ENCODE results near the gene GIN1. TPM values are rescaled to one million over a fixed set of nuclear protein-coding genes. Genes with fewer than 3 reads are reported as not detected.

The GIN1 gene
- total and polyA plus RNA-seq, 2 experiments from 2014 or later: 5.8 to 9.6 TPM

DNA sequence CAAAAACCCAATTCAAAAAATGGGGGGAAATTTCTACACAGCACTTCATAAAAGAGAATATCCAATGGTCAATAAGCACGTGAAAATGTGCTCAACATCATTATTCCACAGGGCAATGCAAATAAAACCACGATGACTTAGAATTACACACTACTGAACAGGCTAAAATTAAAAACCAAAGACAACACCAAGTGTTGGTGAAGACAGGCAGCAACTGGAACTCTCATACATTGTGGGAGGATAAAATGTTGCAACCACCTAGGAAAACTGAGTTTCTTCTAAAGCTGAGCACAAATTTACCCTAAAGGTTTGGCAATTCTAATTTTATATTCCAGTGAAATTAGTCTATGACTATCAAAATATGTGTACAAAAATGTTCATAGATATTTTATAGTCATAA, 9.5 kb downstream of the GIN1 start:
- Histone ChIP-seq H3F3A (replicated peaks; ENCODE audit: low read depth) (no peaks in the 10 kb centered on the region), H3K27ac (ENCODE audit: low read depth) (no peak overlapping the region), H3K9me2 (ENCODE audit: insufficient read depth) (no peaks in the 10 kb centered on the region), H2AFZ (no peak overlapping the region), H3K36me3 (ENCODE audit: insufficient read depth) (no peaks in the 10 kb centered on the region), H3K4me3 (no peak overlapping the region), H3K4me1 (ENCODE audit: insufficient read depth) (peaks cover 19% of the 10 kb centered on the region), H3K4me2 (no peak overlapping the region), H3K27me3 (ENCODE audit: insufficient read depth) (no peaks in the 10 kb centered on the region), H4K20me1 (replicated peaks; ENCODE audit: insufficient read depth) (no peaks in the 10 kb centered on the region), H3K79me2 (replicated peaks; ENCODE audit: insufficient read depth) (peaks cover 21% of the 10 kb centered on the region)
- ATAC-seq (no peak), DNase-seq (ENCODE audit: low spot score) (no peak)
- peaks cover 20% of the 10 kb centered on the region for H3K4me1 Mint-ChIP-seq
- H3K27ac Mint-ChIP-seq: peak overlapping the region; percentile 79
- H3K9me3 Mint-ChIP-seq: no peaks in the 10 kb centered on the region
- H3K36me3 Mint-ChIP-seq (ENCODE audit: low read depth): 0 out of 3 replicates have a peak, but pooled peaks cover 2% of the 10 kb centered on the region
- TF ChIP-seq, protein P1, sequence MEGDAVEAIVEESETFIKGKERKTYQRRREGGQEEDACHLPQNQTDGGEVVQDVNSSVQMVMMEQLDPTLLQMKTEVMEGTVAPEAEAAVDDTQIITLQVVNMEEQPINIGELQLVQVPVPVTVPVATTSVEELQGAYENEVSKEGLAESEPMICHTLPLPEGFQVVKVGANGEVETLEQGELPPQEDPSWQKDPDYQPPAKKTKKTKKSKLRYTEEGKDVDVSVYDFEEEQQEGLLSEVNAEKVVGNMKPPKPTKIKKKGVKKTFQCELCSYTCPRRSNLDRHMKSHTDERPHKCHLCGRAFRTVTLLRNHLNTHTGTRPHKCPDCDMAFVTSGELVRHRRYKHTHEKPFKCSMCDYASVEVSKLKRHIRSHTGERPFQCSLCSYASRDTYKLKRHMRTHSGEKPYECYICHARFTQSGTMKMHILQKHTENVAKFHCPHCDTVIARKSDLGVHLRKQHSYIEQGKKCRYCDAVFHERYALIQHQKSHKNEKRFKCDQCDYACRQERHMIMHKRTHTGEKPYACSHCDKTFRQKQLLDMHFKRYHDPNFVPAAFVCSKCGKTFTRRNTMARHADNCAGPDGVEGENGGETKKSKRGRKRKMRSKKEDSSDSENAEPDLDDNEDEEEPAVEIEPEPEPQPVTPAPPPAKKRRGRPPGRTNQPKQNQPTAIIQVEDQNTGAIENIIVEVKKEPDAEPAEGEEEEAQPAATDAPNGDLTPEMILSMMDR (conservative IDR thresholded peaks at IDR 0.05; ENCODE audit: low read depth in 2 of 2): no peak
- TF ChIP-seq, protein P2, sequence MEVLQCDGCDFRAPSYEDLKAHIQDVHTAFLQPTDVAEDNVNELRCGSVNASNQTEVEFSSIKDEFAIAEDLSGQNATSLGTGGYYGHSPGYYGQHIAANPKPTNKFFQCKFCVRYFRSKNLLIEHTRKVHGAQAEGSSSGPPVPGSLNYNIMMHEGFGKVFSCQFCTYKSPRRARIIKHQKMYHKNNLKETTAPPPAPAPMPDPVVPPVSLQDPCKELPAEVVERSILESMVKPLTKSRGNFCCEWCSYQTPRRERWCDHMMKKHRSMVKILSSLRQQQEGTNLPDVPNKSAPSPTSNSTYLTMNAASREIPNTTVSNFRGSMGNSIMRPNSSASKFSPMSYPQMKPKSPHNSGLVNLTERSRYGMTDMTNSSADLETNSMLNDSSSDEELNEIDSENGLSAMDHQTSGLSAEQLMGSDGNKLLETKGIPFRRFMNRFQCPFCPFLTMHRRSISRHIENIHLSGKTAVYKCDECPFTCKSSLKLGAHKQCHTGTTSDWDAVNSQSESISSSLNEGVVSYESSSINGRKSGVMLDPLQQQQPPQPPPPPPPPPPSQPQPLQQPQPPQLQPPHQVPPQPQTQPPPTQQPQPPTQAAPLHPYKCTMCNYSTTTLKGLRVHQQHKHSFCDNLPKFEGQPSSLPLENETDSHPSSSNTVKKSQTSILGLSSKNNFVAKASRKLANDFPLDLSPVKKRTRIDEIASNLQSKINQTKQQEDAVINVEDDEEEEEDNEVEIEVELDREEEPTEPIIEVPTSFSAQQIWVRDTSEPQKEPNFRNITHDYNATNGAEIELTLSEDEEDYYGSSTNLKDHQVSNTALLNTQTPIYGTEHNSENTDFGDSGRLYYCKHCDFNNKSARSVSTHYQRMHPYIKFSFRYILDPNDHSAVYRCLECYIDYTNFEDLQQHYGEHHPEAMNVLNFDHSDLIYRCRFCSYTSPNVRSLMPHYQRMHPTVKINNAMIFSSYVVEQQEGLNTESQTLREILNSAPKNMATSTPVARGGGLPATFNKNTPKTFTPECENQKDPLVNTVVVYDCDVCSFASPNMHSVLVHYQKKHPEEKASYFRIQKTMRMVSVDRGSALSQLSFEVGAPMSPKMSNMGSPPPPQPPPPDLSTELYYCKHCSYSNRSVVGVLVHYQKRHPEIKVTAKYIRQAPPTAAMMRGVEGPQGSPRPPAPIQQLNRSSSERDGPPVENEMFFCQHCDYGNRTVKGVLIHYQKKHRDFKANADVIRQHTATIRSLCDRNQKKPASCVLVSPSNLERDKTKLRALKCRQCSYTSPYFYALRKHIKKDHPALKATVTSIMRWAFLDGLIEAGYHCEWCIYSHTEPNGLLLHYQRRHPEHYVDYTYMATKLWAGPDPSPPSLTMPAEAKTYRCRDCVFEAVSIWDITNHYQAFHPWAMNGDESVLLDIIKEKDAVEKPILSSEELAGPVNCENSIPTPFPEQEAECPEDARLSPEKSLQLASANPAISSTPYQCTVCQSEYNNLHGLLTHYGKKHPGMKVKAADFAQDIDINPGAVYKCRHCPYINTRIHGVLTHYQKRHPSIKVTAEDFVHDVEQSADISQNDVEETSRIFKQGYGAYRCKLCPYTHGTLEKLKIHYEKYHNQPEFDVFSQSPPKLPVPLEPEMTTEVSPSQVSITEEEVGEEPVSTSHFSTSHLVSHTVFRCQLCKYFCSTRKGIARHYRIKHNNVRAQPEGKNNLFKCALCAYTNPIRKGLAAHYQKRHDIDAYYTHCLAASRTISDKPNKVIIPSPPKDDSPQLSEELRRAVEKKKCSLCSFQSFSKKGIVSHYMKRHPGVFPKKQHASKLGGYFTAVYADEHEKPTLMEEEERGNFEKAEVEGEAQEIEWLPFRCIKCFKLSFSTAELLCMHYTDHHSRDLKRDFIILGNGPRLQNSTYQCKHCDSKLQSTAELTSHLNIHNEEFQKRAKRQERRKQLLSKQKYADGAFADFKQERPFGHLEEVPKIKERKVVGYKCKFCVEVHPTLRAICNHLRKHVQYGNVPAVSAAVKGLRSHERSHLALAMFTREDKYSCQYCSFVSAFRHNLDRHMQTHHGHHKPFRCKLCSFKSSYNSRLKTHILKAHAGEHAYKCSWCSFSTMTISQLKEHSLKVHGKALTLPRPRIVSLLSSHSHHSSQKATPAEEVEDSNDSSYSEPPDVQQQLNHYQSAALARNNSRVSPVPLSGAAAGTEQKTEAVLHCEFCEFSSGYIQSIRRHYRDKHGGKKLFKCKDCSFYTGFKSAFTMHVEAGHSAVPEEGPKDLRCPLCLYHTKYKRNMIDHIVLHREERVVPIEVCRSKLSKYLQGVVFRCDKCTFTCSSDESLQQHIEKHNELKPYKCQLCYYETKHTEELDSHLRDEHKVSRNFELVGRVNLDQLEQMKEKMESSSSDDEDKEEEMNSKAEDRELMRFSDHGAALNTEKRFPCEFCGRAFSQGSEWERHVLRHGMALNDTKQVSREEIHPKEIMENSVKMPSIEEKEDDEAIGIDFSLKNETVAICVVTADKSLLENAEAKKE (CRISPR knock-in tag; IDR thresholded peaks at IDR 0.05): no peak
- TF ChIP-seq JUNB (IDR thresholded peaks at IDR 0.05; ENCODE audit: unreplicated experiment): no peak
- TF ChIP-seq CREB1 (CRISPR knock-in tag; IDR thresholded peaks at IDR 0.05; ENCODE audit: low read depth): no peak
- no peak for TF ChIP-seq NANOG (IDR thresholded peaks at IDR 0.05; ENCODE audit: borderline replicate concordance)
- no peak for TF ChIP-seq POLR2AphosphoS5 (IDR thresholded peaks at IDR 0.05; ENCODE audit: low read depth)
- TF ChIP-seq, protein P3, sequence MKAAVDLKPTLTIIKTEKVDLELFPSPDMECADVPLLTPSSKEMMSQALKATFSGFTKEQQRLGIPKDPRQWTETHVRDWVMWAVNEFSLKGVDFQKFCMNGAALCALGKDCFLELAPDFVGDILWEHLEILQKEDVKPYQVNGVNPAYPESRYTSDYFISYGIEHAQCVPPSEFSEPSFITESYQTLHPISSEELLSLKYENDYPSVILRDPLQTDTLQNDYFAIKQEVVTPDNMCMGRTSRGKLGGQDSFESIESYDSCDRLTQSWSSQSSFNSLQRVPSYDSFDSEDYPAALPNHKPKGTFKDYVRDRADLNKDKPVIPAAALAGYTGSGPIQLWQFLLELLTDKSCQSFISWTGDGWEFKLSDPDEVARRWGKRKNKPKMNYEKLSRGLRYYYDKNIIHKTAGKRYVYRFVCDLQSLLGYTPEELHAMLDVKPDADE (IDR thresholded peaks at IDR 0.05): no peak
- no peak for TF ChIP-seq ZNF114 (CRISPR knock-in tag; IDR thresholded peaks at IDR 0.05)
- TF ChIP-seq STAT1 (IDR thresholded peaks at IDR 0.05; ENCODE audit: unreplicated experiment): no peak
- TF ChIP-seq, protein P4, sequence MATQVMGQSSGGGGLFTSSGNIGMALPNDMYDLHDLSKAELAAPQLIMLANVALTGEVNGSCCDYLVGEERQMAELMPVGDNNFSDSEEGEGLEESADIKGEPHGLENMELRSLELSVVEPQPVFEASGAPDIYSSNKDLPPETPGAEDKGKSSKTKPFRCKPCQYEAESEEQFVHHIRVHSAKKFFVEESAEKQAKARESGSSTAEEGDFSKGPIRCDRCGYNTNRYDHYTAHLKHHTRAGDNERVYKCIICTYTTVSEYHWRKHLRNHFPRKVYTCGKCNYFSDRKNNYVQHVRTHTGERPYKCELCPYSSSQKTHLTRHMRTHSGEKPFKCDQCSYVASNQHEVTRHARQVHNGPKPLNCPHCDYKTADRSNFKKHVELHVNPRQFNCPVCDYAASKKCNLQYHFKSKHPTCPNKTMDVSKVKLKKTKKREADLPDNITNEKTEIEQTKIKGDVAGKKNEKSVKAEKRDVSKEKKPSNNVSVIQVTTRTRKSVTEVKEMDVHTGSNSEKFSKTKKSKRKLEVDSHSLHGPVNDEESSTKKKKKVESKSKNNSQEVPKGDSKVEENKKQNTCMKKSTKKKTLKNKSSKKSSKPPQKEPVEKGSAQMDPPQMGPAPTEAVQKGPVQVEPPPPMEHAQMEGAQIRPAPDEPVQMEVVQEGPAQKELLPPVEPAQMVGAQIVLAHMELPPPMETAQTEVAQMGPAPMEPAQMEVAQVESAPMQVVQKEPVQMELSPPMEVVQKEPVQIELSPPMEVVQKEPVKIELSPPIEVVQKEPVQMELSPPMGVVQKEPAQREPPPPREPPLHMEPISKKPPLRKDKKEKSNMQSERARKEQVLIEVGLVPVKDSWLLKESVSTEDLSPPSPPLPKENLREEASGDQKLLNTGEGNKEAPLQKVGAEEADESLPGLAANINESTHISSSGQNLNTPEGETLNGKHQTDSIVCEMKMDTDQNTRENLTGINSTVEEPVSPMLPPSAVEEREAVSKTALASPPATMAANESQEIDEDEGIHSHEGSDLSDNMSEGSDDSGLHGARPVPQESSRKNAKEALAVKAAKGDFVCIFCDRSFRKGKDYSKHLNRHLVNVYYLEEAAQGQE (IDR thresholded peaks at IDR 0.05; ENCODE audit: unreplicated experiment): no peak
- no peak for TF ChIP-seq ZNF331 (CRISPR knock-in tag; IDR thresholded peaks at IDR 0.05; ENCODE audit: low read depth)
- no peak for TF ChIP-seq EZH2 (IDR thresholded peaks at IDR 0.05; ENCODE audit: low read depth, unreplicated experiment)
- H3K27me3 Mint-ChIP-seq (ENCODE audit: insufficient read depth, low read depth, poor library complexity): no peaks in the 10 kb centered on the region
- no peak overlapping the region for H3K4me3 Mint-ChIP-seq
